SK-N-SH (cell line): Measurements from ENCODE around the gene EIF5B. TPM values are rescaled to one million over a fixed set of nuclear protein-coding genes. Genes with fewer than 3 reads are reported as not detected.
"Not testable (repeated sequence)": the region's sequence is repeated elsewhere in the genome, so short reads cannot be mapped to it uniquely, and the experiment has no call there.

ENCODE experiments used
- CTCF ChIA-PET: fragments of 300-600, 350-600 bp; formaldehyde crosslinking; extraction: SDS; loops from one replicate; lab custom pipeline; 2021; lab: Yijun Ruan, JAX
- POLR2A ChIA-PET: fragments of 350-600 bp; sonication (Branson Sonifier 250); formaldehyde crosslinking; extraction: SDS; loops from one replicate; lab custom pipeline; 2020; ENCODE audit warnings: antibody characterized with exemption, inconsistent platforms; lab: Yijun Ruan, JAX
- DNase-seq: peaks from one replicate; pipeline ENCODE4 v3.0.0; 2012
- H2AFZ ChIP-seq: fragments of 200-600 bp; sonication (generic); 2 replicates; pipeline ENCODE4 v1.8.1; 2016; ENCODE audit warnings: antibody characterized with exemption, mild to moderate bottlenecking, low read depth
- H3F3A ChIP-seq: fragments of 200-600 bp; sonication (generic); replicated peaks from 2 replicates; pipeline ENCODE3; 2016; ENCODE audit warnings: antibody characterized with exemption, mild to moderate bottlenecking; ENCODE audit not compliant: insufficient read depth
- H3K27ac ChIP-seq, 2 experiments: fragments of 200-500 bp in 1 of 2; fragments of 200-600 bp in 1 of 2; sonication (Bioruptor generic) in 1 of 2; sonication (generic), shearing (Covaris generic) in 1 of 2; 2 replicates each; pipeline versions ENCODE4 v1.5.1 to v1.6.1; 2014 to 2016; ENCODE audit warnings: low read depth in 2 of 2, inconsistent platforms in 1 of 2, low read length in 1 of 2, mild to moderate bottlenecking in 1 of 2, mixed read lengths in 1 of 2
- H3K27me3 ChIP-seq: fragments of 200-600 bp; sonication (generic), shearing (Covaris generic); 2 replicates; pipeline ENCODE4 v1.6.1; 2016; ENCODE audit warnings: mixed run types; ENCODE audit not compliant: insufficient read depth
- H3K36me3 ChIP-seq, 2 experiments: fragments of 200-500 bp in 1 of 2; fragments of 200-600 bp in 1 of 2; sonication (Bioruptor generic) in 1 of 2; sonication (generic) in 1 of 2; replicated peaks in 1 of 2; 2 replicates each; pipeline versions ENCODE3 to v1.5.1; 2014 to 2016; ENCODE audit warnings: low read length in 1 of 2, mild to moderate bottlenecking in 1 of 2; ENCODE audit not compliant: insufficient read depth in 2 of 2, control insufficient read depth in 1 of 2
- H3K4me1 ChIP-seq, 2 experiments: fragments of 200-500 bp in 1 of 2; fragments of 200-600 bp in 1 of 2; sonication (Bioruptor generic) in 1 of 2; sonication (generic), shearing (Covaris generic) in 1 of 2; 2 replicates each; pipeline versions ENCODE4 v1.5.1 to v1.6.1; 2014 to 2016; ENCODE audit warnings: low read depth in 1 of 2, low read length in 1 of 2, mixed run types in 1 of 2; ENCODE audit not compliant: insufficient read depth in 2 of 2, control insufficient read depth in 1 of 2
- H3K4me2 ChIP-seq: fragments of 200-600 bp; sonication (generic), shearing (Covaris generic); 2 replicates; pipeline ENCODE4 v1.6.1; 2017; ENCODE audit warnings: mixed run types
- H3K4me3 ChIP-seq, 2 experiments: fragments of 200-500 bp in 1 of 2; fragments of 200-600 bp in 1 of 2; sonication (Bioruptor generic) in 1 of 2; sonication (generic), shearing (Covaris generic) in 1 of 2; 2 replicates each; pipeline versions ENCODE4 v1.5.1 to v1.8.1; 2014 to 2016; ENCODE audit warnings: low read depth in 2 of 2, inconsistent platforms in 1 of 2, low read length in 1 of 2, mild to moderate bottlenecking in 1 of 2, mixed read lengths in 1 of 2, moderate library complexity in 1 of 2
- H3K79me2 ChIP-seq: fragments of 200-600 bp; sonication (generic); 2 replicates; pipeline ENCODE4 v1.8.1; 2017; ENCODE audit warnings: mild to moderate bottlenecking; ENCODE audit not compliant: insufficient read depth
- H3K9ac ChIP-seq: fragments of 200-600 bp; sonication (generic); 2 replicates; pipeline ENCODE4 v1.6.1; 2017; ENCODE audit warnings: mixed run types
- H3K9me2 ChIP-seq: fragments of 200-600 bp; sonication (generic); 2 replicates; pipeline ENCODE4 v1.6.1; 2017; ENCODE audit warnings: mixed run types
- H3K9me3 ChIP-seq: fragments of 200-600 bp; sonication (generic); 2 replicates; pipeline ENCODE4 v1.6.1; 2017; ENCODE audit warnings: mixed run types, mild to moderate bottlenecking, moderate library complexity
- H4K20me1 ChIP-seq: fragments of 200-600 bp; sonication (generic); 2 replicates; pipeline ENCODE4 v1.6.1; 2017; ENCODE audit warnings: mild to moderate bottlenecking, mixed run types; ENCODE audit not compliant: insufficient read depth
- EP300 ChIP-seq, 2 experiments: IDR thresholded peaks; 2 replicates each; pipeline versions ENCODE4 v1.4.0 to v1.6.1; 2012; ENCODE audit warnings: borderline replicate concordance in 1 of 2, low read depth in 1 of 2, low read length in 1 of 2
- EZH2phosphoT487 ChIP-seq: fragments of 200-600 bp; sonication (generic); IDR thresholded peaks from 2 replicates; pipeline ENCODE4 v1.6.1; 2017; ENCODE audit warnings: low read depth, mixed run types, mild to moderate bottlenecking, antibody characterized with exemption, moderate library complexity, borderline replicate concordance
- FOXJ3 ChIP-seq: sonication (generic); formaldehyde crosslinking; IDR thresholded peaks from 2 replicates; pipeline ENCODE4 v1.5.1; 2020; ENCODE audit warnings: mild to moderate bottlenecking, missing genetic modification reagents
- FOXM1 ChIP-seq: IDR thresholded peaks from 2 replicates; pipeline ENCODE4 v1.4.0; 2012; ENCODE audit warnings: low read depth, mild to moderate bottlenecking
- GABPA ChIP-seq: IDR thresholded peaks from 2 replicates; pipeline ENCODE4 v1.4.0; 2012; ENCODE audit warnings: low read depth, mild to moderate bottlenecking
- JUND ChIP-seq: IDR thresholded peaks from 2 replicates; pipeline ENCODE4 v1.4.0; 2012
- MEF2A ChIP-seq: IDR thresholded peaks from 2 replicates; pipeline ENCODE4 v1.4.0; 2012; ENCODE audit warnings: low read depth, borderline replicate concordance
- NFIC ChIP-seq: IDR thresholded peaks from 2 replicates; pipeline ENCODE4 v1.4.0; 2012; ENCODE audit warnings: borderline replicate concordance
- NRF1 ChIP-seq: IDR thresholded peaks from 2 replicates; pipeline ENCODE4 v1.6.1; 2012; ENCODE audit warnings: low read depth, mild to moderate bottlenecking, low read length
- POLR2AphosphoS5 ChIP-seq: IDR thresholded peaks from 2 replicates; pipeline ENCODE4 v1.6.1; 2012; ENCODE audit warnings: low read depth, low read length
- RCOR1 ChIP-seq: fragments of 150-350 bp; IDR thresholded peaks from 2 replicates; pipeline ENCODE4 v1.6.1; 2017; ENCODE audit warnings: antibody characterized with exemption, low read length
- REST ChIP-seq: IDR thresholded peaks from 2 replicates; pipeline ENCODE4 v1.6.1; 2012; ENCODE audit warnings: mild to moderate bottlenecking, low read depth, low read length, moderate library complexity
- RFX5 ChIP-seq: IDR thresholded peaks from 2 replicates; pipeline ENCODE4 v1.6.1; 2012; ENCODE audit warnings: mild to moderate bottlenecking, improper control_type of control experiment, low read length
- SIN3A ChIP-seq: IDR thresholded peaks from 2 replicates; pipeline ENCODE4 v1.6.1; 2012; ENCODE audit warnings: low read depth, mild to moderate bottlenecking, low read length, moderate library complexity, borderline replicate concordance
- SMC3 ChIP-seq: IDR thresholded peaks from 2 replicates; pipeline ENCODE4 v1.6.1; 2012; ENCODE audit warnings: low read depth, low read length, improper control_type of control experiment
- TCF12 ChIP-seq: IDR thresholded peaks from 2 replicates; pipeline ENCODE4 v1.4.0; 2012
- USF2 ChIP-seq: fragments of 150-350 bp; IDR thresholded peaks from 2 replicates; pipeline ENCODE4 v1.6.1; 2017; ENCODE audit warnings: antibody characterized with exemption, low read length, low read depth, borderline replicate concordance
- WGBS: methylation state at CpG from one replicate; pipeline ENCODE4 v1.1.6; 2017; ENCODE audit warnings: low lambda C conversion rate; 5-methylcytosine and 5-hydroxymethylcytosine counted together
- polyA plus RNA-seq, 3 experiments: library from polyadenylated mRNA; depleted of rRNA; stranded (reverse); fragments of >200 nt; gene quantifications; 2 replicates each; pipeline ENCODE4 v1.2.3, GENCODE V29; 2012
- TF ChIP-seq, protein P1 (sequence below): IDR thresholded peaks from 2 replicates; pipeline ENCODE4 v1.4.0; 2012; ENCODE audit warnings: low read depth
- TF ChIP-seq, protein P2 (sequence below): fragments of 200-600 bp; sonication (generic); IDR thresholded peaks from 2 replicates; pipeline ENCODE4 v1.6.1; 2017; ENCODE audit warnings: antibody characterized with exemption, mild to moderate bottlenecking, moderate library complexity
- TF ChIP-seq, protein P3 (sequence below): IDR thresholded peaks from 2 replicates; pipeline ENCODE4 v1.4.0; 2012; ENCODE audit warnings: low read depth, borderline replicate concordance

Gene EIF5B
- polyA plus RNA-seq, 1 of the 3 experiments (the other 2 are of a cell fraction): 9.8 TPM

DNA sequence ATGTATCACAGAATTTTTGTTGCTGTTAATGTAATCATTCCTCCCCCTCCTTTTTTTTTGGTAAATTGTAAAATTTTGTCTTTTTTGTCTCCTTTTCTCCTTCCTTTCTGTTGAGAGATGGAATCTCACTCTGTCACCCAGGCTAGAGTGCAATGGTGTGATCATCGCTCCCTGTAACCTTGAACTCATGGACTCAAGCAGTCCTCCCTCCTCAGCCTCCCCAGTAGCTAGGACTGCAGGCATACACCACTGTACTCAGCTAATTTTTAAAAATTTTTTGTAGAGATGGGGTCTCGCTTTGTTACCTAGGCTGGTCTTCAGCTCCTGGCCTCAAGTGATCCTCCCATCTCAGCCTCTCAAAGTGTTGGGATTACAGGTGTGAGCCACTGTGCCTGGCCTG is 5.3 kb downstream of the EIF5B start:
- H3K4me3 ChIP-seq: no peak overlapping the region
- H3K36me3 ChIP-seq: no peaks in the 10 kb centered on the region
- WGBS: 100% methylated on average over 2 of the region's 2 CpGs
- no peak overlapping the region for H3K4me2 ChIP-seq
- H4K20me1 ChIP-seq: peaks cover 55% of the 10 kb centered on the region
- no peak for TF ChIP-seq TCF12
- TF ChIP-seq NRF1: no peak
- no peak for TF ChIP-seq POLR2AphosphoS5
- TF ChIP-seq EP300 (IDR thresholded peaks at IDR 0.05; ENCODE audit: borderline replicate concordance in 1 of 2, low read depth in 1 of 2, low read length in 1 of 2): no peak
- TF ChIP-seq, protein P1, sequence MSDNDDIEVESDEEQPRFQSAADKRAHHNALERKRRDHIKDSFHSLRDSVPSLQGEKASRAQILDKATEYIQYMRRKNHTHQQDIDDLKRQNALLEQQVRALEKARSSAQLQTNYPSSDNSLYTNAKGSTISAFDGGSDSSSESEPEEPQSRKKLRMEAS: no peak
- TF ChIP-seq EZH2phosphoT487: no peak
- TF ChIP-seq RFX5: no peak
- no peak for TF ChIP-seq GABPA
- no peak for TF ChIP-seq SIN3A
- TF ChIP-seq FOXM1: no peak
- no peak for TF ChIP-seq MEF2A
- TF ChIP-seq FOXJ3 (CRISPR knock-in tag): no peak
- no peak for TF ChIP-seq USF2
- TF ChIP-seq SMC3: no peak
- TF ChIP-seq, protein P2, sequence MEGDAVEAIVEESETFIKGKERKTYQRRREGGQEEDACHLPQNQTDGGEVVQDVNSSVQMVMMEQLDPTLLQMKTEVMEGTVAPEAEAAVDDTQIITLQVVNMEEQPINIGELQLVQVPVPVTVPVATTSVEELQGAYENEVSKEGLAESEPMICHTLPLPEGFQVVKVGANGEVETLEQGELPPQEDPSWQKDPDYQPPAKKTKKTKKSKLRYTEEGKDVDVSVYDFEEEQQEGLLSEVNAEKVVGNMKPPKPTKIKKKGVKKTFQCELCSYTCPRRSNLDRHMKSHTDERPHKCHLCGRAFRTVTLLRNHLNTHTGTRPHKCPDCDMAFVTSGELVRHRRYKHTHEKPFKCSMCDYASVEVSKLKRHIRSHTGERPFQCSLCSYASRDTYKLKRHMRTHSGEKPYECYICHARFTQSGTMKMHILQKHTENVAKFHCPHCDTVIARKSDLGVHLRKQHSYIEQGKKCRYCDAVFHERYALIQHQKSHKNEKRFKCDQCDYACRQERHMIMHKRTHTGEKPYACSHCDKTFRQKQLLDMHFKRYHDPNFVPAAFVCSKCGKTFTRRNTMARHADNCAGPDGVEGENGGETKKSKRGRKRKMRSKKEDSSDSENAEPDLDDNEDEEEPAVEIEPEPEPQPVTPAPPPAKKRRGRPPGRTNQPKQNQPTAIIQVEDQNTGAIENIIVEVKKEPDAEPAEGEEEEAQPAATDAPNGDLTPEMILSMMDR: no peak
- no peak for TF ChIP-seq JUND
- no peak for TF ChIP-seq REST
- no peak for TF ChIP-seq NFIC
- TF ChIP-seq, protein P3, sequence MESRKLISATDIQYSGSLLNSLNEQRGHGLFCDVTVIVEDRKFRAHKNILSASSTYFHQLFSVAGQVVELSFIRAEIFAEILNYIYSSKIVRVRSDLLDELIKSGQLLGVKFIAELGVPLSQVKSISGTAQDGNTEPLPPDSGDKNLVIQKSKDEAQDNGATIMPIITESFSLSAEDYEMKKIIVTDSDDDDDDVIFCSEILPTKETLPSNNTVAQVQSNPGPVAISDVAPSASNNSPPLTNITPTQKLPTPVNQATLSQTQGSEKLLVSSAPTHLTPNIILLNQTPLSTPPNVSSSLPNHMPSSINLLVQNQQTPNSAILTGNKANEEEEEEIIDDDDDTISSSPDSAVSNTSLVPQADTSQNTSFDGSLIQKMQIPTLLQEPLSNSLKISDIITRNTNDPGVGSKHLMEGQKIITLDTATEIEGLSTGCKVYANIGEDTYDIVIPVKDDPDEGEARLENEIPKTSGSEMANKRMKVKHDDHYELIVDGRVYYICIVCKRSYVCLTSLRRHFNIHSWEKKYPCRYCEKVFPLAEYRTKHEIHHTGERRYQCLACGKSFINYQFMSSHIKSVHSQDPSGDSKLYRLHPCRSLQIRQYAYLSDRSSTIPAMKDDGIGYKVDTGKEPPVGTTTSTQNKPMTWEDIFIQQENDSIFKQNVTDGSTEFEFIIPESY: no peak
- TF ChIP-seq RCOR1: no peak
- TF ChIP-seq, all 33 proteins: peak for 0
- POLR2A ChIA-PET: no interaction called here
- no peaks in the 10 kb centered on the region for H3K27me3 ChIP-seq
- DNase-seq: no peak
- H3K9ac ChIP-seq: no peak overlapping the region
- H3K4me1 ChIP-seq: no peaks in the 10 kb centered on the region; a peak in 2 of 4 replicates
- CTCF ChIA-PET: no interaction called here
- H3K9me2 ChIP-seq: no peaks in the 10 kb centered on the region
- peaks cover 4% of the 10 kb centered on the region for H3F3A ChIP-seq
- no peaks in the 10 kb centered on the region for H3K9me3 ChIP-seq
- H3K27ac ChIP-seq: no peak overlapping the region
- H3K79me2 ChIP-seq: peaks cover 97% of the 10 kb centered on the region
- no peak overlapping the region for H2AFZ ChIP-seq

- H3K4me2 ChIP-seq, H3K36me3 ChIP-seq, H3K9me2 ChIP-seq, H3K9ac ChIP-seq, H3K27ac ChIP-seq, CTCF ChIA-PET, H3K27me3 ChIP-seq, H3K4me3 ChIP-seq, H2AFZ ChIP-seq, H3K4me1 ChIP-seq, DNase-seq, H3F3A ChIP-seq, H3K9me3 ChIP-seq: not testable (repeated sequence)
- WGBS: 97% methylated on average over 7 of the region's 7 CpGs
- POLR2A ChIA-PET: interaction anchor here (0.7 kb wide), 1 partner anchor 58 kb away, joined by 7 read pairs; no protein-coding TSS in a partner anchor
- peaks cover 59% of the 10 kb centered on the region for H4K20me1 ChIP-seq
- peaks cover 98% of the 10 kb centered on the region for H3K79me2 ChIP-seq
Observed at GRCh38 chr2:99345446-99345845, 8.3 kb downstream of the EIF5B start.
